ENCODE data around the gene ZBTB11. TPM values are rescaled to one million over a fixed set of nuclear protein-coding genes. Genes with fewer than 3 reads are reported as not detected.
A peak's percentile ranks its signal among the peaks of the same experiment; 100 is the strongest.

The ZBTB11 gene
- total and polyA plus RNA-seq, 9 of the 15 experiments (the other 6 are each of a cell fraction or from before 2014, with no cell fraction given), result 6.2 to 31.9 (median 21.4) TPM

- no peak for TF ChIP-seq AFF4 (CRISPR knock-in tag; IDR thresholded peaks at IDR 0.05)
Observed at GRCh38 chr3:101656651-101657050, 20.3 kb downstream of the ZBTB11 start (continued).

DNA sequence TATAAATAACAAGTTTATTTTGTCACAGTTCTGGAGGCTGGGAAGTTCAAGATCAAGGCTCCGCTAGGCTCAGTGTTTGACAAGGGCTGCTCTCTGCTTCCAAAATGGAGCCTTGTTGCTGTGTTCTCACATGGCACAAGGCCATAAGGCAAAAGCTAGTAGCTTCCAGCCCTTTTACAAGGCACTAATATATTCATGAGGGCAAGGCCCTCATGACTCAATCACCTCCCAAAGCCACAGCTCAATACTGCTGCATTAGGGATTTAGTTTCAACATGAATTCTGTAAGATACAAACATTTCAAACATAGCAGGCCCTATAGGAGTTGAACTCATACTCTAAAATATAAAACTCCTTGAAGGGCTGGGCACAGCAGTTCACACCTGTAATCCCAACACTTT is 30.2 kb downstream of the ZBTB11 start:
- ChIA-PET POLR2A (interaction anchor here (0.7 to 1.0 kb wide), 2 partner anchors 12 to 17 kb away, joined by 3 to 5 read pairs; no protein-coding TSS in a partner anchor), CTCF (ENCODE audit: low intra/inter-chr PET ratio) (no interaction called here)
- H2AFZ ChIP-seq (ENCODE audit: low read depth, low read length), result no peak overlapping the region
- TF ChIP-seq TSC22D4 (tag; IDR thresholded peaks at IDR 0.05) (no peak), POU5F1 (IDR thresholded peaks at IDR 0.05; ENCODE audit: borderline replicate concordance, low read depth, low read length, partially characterized antibody) (no peak)
- TF ChIP-seq, protein P1, sequence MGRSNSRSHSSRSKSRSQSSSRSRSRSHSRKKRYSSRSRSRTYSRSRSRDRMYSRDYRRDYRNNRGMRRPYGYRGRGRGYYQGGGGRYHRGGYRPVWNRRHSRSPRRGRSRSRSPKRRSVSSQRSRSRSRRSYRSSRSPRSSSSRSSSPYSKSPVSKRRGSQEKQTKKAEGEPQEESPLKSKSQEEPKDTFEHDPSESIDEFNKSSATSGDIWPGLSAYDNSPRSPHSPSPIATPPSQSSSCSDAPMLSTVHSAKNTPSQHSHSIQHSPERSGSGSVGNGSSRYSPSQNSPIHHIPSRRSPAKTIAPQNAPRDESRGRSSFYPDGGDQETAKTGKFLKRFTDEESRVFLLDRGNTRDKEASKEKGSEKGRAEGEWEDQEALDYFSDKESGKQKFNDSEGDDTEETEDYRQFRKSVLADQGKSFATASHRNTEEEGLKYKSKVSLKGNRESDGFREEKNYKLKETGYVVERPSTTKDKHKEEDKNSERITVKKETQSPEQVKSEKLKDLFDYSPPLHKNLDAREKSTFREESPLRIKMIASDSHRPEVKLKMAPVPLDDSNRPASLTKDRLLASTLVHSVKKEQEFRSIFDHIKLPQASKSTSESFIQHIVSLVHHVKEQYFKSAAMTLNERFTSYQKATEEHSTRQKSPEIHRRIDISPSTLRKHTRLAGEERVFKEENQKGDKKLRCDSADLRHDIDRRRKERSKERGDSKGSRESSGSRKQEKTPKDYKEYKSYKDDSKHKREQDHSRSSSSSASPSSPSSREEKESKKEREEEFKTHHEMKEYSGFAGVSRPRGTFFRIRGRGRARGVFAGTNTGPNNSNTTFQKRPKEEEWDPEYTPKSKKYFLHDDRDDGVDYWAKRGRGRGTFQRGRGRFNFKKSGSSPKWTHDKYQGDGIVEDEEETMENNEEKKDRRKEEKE (IDR thresholded peaks at IDR 0.05; ENCODE audit: borderline replicate concordance in 1 of 2, control insufficient read depth in 1 of 2, low read depth in 2 of 2, low read length in 1 of 2), result no peak
- no peaks in the 10 kb centered on the region for H3K27me3 ChIP-seq (ENCODE audit: control insufficient read depth in 2 of 2, insufficient read depth in 2 of 2, low read length in 2 of 2)
- peaks cover 19% of the 10 kb centered on the region; the same call in 2 of the 3 replicates for H3K79me2 ChIP-seq (ENCODE audit: control insufficient read depth, insufficient read depth, low read length)
- BruUV-seq (replicated peaks), result no TSS peak
- in situ Hi-C loops (cut with MboI), result no loop called here
- DNase-seq (ENCODE audit: extremely low read depth in 1 of 4, low spot score in 3 of 4), result no peak
- H4K20me1 ChIP-seq (replicated peaks; ENCODE audit: control insufficient read depth, insufficient read depth, low read length), result no peaks in the 10 kb centered on the region
- H3K9me3 ChIP-seq (replicated peaks; ENCODE audit: control insufficient read depth, insufficient read depth, low read depth, low read length), result no peaks in the 10 kb centered on the region
- H3K36me3 ChIP-seq (ENCODE audit: control insufficient read depth, insufficient read depth, low read length), result peaks cover 50% of the 10 kb centered on the region
- no peak for ATAC-seq
- 88% methylated on average over 1 of the region's 1 CpG for WGBS (ENCODE audit: insufficient coverage, low coverage, missing lambda C conversion rate)
- intact Hi-C loops (cut with micrococcal nuclease), result no loop called here
- no peak overlapping the region for H3K9ac ChIP-seq (ENCODE audit: insufficient read depth in 1 of 2, low read depth in 2 of 2, low read length in 2 of 2)
- peaks cover 12 to 22% of the 10 kb centered on the region in 2 experiments for H3K4me1 ChIP-seq (replicated peaks in 1 of 2; ENCODE audit: control insufficient read depth in 2 of 2, insufficient read depth in 2 of 2, low read length in 2 of 2)
- H3K27ac ChIP-seq (ENCODE audit: extremely low read depth, low read depth, low read length), result peak overlapping the region; percentile 28; the same call in 1 of the 3 replicates
- FAIRE-seq, result no peak
- H3K9me1 ChIP-seq (ENCODE audit: control insufficient read depth, insufficient read depth, low read length), result no peaks in the 10 kb centered on the region
- H3K4me3 ChIP-seq, result no peak overlapping the region
- no peak overlapping the region for H3K4me2 ChIP-seq (ENCODE audit: insufficient read depth, low read length)

Data from K562 (cell line).